Inflammatory macrophage (primary cell): ENCODE data around the gene CCN2.
"Not testable (repeated sequence)": the region's sequence is repeated elsewhere in the genome, so short reads cannot be mapped to it uniquely, and the experiment has no call there.

Source experiments
- DNase-seq, 2 donors: peaks; one replicate each; pipeline ENCODE4 v3.0.0-alpha.2; 2020 to 2022

The CCN2 gene

DNA sequence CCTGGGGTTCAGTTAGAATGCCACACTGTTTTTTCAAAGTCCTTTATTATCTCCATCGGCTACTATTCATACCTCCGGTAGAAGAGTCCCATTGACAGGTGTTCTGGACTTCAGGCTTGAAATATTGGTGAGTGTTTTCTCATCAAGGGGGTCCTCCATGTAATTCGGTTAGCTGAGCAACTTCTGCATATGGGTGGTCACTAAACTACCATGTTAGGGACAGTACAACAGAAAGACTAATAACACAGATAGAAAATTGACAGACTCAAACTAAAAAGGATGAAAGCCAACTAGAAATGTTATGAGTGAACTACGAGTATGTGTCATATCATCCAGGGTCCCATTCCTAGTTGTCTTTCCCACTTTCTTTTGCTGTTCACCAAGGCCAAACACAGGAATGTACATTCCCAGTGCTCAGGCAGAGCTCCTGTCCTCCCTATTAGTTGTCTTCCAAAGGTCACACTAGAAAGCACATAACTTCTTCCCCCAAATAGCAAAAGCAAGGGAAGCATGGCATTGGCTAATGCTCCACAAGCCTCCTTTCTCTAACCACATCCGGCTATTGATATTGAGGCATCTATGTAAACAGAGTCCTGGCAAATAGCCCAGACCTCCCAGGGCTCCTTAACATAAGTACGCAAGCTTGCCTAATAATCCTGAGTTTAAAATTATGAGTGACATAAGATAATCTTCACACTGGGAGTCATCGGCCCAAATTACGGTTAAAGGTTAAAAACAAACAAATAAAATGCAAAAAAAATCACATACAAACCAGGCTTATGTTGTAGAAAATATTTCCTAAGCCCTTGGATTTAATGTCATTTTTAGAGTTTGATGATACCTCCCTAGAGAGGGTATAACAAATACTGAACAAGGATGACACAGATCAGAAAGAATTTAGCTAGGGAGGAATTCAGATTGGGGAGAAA lies 13.2 kb downstream of the CCN2 start:
- DNase-seq = no peak

DNA sequence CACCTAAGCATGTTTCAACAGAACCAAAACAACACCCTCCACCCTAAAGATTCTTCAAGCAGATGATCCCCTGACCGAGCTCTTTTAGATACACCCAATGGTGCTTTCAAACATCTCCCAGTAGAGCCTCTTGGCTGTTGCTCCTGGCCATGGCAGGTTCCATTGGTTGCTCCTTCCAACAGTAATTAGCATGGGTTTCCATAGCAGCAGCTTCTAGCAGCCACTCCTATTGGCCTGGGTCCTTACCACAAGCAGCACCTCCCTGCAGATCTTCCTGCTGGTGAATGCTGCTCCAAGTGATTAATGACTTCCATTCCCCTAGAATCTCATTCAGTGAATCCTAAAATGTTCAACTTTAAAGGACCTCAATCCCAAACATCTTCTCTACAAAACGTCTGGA lies 13.9 kb downstream of the CCN2 start:
- no peak for DNase-seq

GRCh38 chr6:131936156-131936555 lies 15.0 kb downstream of the CCN2 start:
- DNase-seq = no peak

DNA sequence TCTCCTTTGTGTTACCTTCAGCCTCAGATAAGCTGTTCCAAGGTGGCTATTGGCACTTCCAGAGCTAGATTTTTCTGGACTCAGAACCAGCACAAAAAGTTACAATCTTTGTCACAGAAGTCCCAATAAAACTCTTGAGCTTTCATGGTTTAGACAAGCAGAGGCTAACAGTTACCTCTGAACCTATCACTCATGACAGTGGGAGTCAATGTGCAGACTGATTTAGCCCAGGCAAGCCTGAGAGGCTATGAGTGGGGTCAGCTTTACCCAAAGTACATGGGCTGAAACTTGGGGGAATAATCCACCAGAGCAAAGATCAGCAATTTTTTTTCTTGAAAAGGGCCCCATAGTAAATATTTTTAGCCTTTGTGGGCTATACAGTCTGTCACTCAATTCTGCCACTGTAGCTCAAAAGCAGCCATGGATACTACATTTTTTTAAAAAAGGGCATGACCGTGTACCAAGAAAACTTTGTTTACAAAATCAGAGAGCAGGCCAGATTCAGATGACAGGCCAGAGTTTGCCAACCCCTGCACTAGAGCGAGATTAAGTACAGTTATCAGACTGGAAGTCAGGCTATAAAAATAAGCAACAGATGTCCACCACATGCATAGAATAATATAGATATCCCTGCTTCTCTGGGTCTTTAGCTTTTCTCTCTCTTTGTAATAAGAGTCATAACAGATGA lies 20.0 kb downstream of the CCN2 start:
- no peak for DNase-seq

DNA sequence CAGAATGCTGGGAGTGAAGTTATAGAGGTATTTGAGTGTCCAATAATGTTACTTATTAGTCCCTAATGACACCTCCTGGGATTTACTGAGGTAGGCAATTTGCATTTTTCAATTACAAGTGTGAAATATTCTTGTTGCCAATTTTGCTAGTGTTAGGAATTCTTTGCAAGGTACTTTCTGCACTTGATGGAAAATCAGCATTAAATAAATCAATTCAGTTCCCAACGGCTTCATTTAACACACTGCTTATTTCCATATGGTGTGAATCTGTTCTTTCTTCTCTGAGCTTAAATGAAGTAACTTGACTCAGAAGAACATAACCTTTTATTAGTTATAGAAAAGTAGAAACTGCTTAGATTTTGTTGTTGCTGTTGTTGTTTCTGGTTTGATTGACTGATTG lies 21.2 kb downstream of the CCN2 start:
- DNase-seq = no peak

DNA sequence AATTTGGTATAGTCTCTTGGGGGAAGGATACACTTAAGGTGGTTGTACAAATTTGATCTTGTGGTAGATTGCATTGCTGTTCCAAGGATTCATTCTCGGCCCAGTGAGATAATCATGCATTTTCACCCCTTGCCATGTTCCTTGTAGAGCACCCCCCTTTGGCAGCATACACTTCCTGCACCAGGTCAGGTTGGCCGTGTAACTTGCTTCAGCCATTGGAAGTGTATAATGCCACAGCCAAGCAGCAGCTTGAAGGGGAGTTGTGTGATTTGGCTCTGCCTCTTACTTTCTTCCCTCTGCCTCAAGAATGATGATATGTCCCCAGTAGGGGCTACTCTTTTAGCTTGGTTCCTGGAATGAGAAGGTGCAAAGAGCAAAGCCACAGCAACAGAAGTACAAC lies 21.9 kb downstream of the CCN2 start:
- DNase-seq = no peak

GRCh38 chr6:131924881-131925474 lies 26.2 kb downstream of the CCN2 start:
- no peak for DNase-seq

DNA sequence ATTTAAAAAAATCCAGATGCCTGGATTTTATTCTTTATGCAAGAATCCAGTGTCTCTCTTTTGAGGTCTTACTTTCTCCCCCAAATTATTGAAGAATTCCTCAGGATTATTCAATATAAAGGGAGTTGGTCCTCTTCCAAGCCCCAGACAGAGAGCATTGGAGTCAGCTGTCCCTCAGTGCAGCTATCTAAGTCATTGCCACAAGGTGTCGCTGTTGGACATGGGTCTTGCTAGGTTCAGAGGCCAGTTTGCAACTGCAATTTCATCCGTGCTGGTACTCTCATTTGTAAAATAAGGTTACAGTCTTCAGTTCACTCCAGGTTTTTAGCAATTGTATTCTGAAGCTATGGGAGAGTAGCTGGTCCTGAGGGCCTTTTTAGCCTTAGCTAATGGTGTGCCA lies 27.8 kb downstream of the CCN2 start:
- DNase-seq = peak; percentile 50 to 69

GRCh38 chr6:131920656-131921055 lies 30.5 kb downstream of the CCN2 start:
- DNase-seq = no peak

DNA sequence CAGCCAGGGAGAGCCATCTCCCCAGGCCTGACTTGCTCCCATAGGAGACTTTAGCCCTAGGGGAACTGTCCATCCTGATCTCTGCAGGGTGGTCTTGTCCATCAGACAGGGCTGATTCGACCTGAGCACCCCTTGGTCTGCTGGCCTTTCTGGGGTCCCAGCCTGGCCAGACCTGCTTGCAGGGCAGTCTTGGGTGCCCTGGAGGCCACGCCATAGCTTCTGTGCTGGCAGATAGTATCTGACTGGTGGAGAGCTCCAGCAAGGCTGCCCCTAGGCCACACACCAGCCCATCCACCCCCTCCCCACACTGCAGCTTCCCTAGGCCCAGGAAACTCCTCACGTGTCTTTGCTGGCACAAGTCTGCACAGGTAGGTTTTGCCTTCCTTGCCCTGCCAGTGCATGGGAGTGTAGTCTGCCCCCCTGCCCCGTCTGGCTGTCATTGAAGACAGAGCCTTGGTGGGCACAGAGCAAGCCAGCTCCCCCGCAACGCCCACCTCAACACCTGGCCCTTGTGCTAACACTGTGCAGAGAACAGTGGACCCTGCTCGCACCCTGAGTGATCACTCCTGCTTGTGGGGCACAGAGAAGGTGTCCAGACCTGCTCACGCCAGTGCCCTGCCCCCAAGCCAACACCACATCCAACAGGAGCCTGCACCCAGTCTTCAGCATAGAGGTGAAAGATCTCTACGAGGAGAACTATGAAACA lies 32.4 kb downstream of the CCN2 start:
- DNase-seq = no peak

DNA sequence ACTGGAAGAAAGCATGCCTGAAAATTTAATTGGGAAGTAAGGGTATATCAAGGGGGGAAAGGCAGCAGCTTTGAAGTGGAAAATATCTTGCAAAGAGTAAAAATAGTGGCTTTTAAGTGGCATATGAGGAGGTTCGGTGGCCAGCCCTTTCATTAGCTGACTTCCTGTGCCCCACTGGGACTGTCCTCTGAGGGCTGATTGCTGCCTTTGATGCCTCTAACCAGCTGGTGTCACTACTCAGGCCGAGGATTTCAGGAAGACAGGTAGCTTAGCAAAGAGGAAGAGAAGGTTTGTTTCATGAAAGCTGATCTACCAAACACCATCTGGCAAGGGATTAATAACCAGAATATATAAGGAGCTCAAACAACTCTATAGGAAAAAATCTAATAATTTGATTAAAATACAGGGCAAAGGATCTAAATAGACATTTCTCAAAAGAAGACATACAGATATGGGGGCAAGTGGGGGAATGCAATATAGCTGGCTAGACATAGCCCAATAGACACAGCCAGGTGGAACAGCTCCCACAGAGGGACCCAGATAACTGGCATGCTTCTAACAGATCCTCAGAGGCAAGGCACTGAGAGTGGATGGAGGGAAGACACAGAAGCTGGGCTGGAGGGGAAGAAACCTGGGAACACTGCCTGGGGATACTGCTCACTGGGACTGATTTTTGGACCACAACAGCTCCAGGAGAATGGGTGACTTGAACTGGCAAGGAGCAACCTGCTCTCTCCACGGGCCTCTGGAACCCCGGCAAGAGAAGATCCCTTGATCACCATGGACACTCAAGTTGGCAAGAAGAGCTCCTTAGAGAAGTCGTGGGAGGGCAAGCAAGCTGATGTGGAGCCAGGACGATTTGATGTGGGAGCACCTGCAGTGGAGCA lies 33.2 kb downstream of the CCN2 start:
- no peak for DNase-seq

- DNase-seq = no peak
Observed at GRCh38 chr6:131917318-131917717, 33.9 kb downstream of the CCN2 start.

DNA sequence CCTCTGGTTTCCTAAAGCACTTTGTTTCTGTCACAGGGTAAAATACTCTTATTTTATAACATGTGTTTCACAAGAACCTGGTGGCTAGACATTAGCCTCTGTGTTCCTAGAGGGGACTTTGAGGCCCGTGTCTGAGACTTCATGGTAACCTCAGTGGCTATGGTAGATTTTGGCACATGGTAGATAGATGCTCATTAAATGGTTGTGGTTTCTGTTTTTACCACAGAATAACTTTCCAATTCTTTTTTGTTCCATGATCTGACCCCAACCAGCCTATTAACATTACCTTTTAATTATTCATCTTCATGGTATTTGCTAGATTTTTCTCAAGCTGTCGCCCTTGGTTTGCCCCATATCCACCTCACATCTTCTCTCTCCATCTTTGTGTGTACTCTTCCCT lies 34.3 kb downstream of the CCN2 start:
- DNase-seq = no peak

GRCh38 chr6:131916091-131916796 lies 34.9 kb downstream of the CCN2 start:
- DNase-seq = not testable (repeated sequence)

GRCh38 chr6:131914967-131915751 lies 36.0 kb downstream of the CCN2 start:
- peak; percentile 43 to 58 for DNase-seq

- no peak for DNase-seq
Observed at GRCh38 chr6:131914234-131914633, 36.9 kb downstream of the CCN2 start.

- DNase-seq = no peak
Observed at GRCh38 chr6:131911951-131912350, 39.2 kb downstream of the CCN2 start.

- no peak for DNase-seq
Observed at GRCh38 chr6:131910956-131911355, 40.2 kb downstream of the CCN2 start.

DNA sequence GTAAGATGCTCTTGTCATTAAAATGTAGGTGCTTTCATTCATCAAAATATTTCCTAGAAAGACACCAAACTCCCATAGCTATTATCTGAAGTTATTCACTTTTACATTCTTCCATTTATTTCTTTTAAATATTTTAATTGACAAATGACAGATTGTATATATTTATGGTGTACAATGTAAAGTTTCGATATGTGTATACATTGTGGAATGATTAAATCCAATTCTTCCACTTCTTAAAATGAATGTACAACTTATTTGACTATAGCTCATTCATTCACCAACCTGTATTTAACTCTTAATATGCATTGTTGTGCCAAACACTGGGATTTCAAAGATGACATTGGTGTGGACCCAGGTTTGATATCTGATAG lies 41.0 kb downstream of the CCN2 start:
- no peak for DNase-seq

DNA sequence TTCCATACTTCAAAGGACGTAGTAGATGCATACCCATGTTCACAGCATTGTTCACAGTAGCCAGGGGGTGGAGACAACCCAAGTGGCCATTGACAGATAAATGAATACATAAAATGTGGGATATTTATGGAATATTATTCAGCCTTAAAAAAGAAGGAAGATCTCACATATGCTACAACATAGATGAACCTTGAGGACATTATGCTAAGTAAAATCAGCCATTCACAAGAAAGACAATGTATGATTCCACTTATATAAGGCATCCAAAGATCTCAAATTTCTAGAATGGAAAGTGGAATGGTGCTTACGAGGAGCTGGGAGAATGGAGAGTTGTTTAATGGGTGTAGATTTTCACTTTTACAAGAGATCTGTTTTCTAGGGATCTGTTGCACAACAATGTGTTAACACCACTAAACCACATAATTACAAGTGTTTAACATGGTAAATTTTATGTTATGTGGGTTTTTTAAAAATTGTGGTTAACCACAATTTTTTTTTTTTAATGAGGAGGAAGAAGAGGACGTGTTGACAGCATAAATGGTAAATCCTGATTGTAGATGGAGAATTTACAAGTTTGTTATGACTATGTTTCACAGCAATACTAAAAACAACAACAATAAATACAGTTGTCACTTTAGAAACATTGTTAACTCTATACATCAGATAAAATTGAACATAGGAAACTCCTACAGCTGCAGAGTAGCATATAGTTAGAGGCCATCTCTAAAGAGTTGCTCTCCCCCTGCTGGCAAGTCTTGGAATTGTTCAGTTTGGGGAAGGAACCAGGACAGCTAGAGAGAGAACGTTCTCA lies 41.6 kb downstream of the CCN2 start:
- peak; percentile 71 to 72 for DNase-seq
